ENCODE measurements around the gene GALNT1.
"Not testable (repeated sequence)": the region's sequence is repeated elsewhere in the genome, so short reads cannot be mapped to it uniquely, and the experiment has no call there.

Gene GALNT1

GRCh38 chr18:35581546-35581897, at the start of gene GALNT1:
TSS of gene GALNT1 (plus strand) at chr18:35581740. CDS start at chr18:35654663, 72,923 bp downstream.
- H3K4me3 ChIP-seq: peak within 1 kb of the TSS; percentile 92
- TF ChIP-seq FOXP2 (optimal IDR thresholded peaks at IDR 0.05; ENCODE audit: control extremely low read depth, extremely low read length, insufficient read depth) (no peak), POLR2AphosphoS5 (IDR thresholded peaks at IDR 0.05; ENCODE audit: borderline replicate concordance, low read depth, low read length) (no peak), EZH2 (IDR thresholded peaks at IDR 0.05) (no peak)
- H3K9me3 ChIP-seq (ENCODE audit: low read depth, low read length): 0 out of 2 replicates have a peak, but pooled peaks cover 4% of the 10 kb centered on the region
- DNase-seq (ENCODE audit: low read depth, low spot score): no peak
- no peaks in the 10 kb centered on the region for H3K36me3 ChIP-seq (ENCODE audit: insufficient read depth, low read length)
- peak within 1 kb of the TSS; percentile 86 for H3K9ac ChIP-seq (ENCODE audit: insufficient read length)
- no peak within 1 kb of the TSS for H3K27ac ChIP-seq

- Histone ChIP-seq H3K4me3 (no peak overlapping the region), H3K9ac (ENCODE audit: insufficient read length) (no peak overlapping the region), H3K9me3 (ENCODE audit: low read depth, low read length) (peaks cover 2% of the 10 kb centered on the region; the same call in 1 of the 2 replicates), H3K27ac (no peak overlapping the region), H3K36me3 (ENCODE audit: insufficient read depth, low read length) (no peaks in the 10 kb centered on the region)
- no peak for DNase-seq (ENCODE audit: low read depth, low spot score)
- no peak for TF ChIP-seq POLR2AphosphoS5 (IDR thresholded peaks at IDR 0.05; ENCODE audit: borderline replicate concordance, low read depth, low read length)
- TF ChIP-seq FOXP2 (optimal IDR thresholded peaks at IDR 0.05; ENCODE audit: control extremely low read depth, extremely low read length, insufficient read depth): no peak
- no peak for TF ChIP-seq EZH2 (IDR thresholded peaks at IDR 0.05)
Observed at GRCh38 chr18:35533916-35534405, 47.6 kb upstream of the GALNT1 start.

GRCh38 chr18:35535297-35535696, 46.2 kb upstream of the GALNT1 start:
- Histone ChIP-seq H3K4me3 (no peak overlapping the region), H3K9ac (ENCODE audit: insufficient read length) (no peak overlapping the region), H3K27ac (no peak overlapping the region), H3K36me3 (ENCODE audit: insufficient read depth, low read length) (no peaks in the 10 kb centered on the region), H3K9me3 (ENCODE audit: low read depth, low read length) (peaks cover 4% of the 10 kb centered on the region; the same call in 1 of the 2 replicates)
- DNase-seq (ENCODE audit: low read depth, low spot score): no peak
- no peak for TF ChIP-seq EZH2 (IDR thresholded peaks at IDR 0.05)
- TF ChIP-seq POLR2AphosphoS5 (IDR thresholded peaks at IDR 0.05; ENCODE audit: borderline replicate concordance, low read depth, low read length): no peak
- no peak for TF ChIP-seq FOXP2 (optimal IDR thresholded peaks at IDR 0.05; ENCODE audit: control extremely low read depth, extremely low read length, insufficient read depth)

GRCh38 chr18:35542356-35542755, 39.2 kb upstream of the GALNT1 start:
- TF ChIP-seq POLR2AphosphoS5 (IDR thresholded peaks at IDR 0.05; ENCODE audit: borderline replicate concordance, low read depth, low read length): no peak
- TF ChIP-seq FOXP2 (optimal IDR thresholded peaks at IDR 0.05; ENCODE audit: control extremely low read depth, extremely low read length, insufficient read depth): no peak
- TF ChIP-seq EZH2 (IDR thresholded peaks at IDR 0.05): no peak

GRCh38 chr18:35547008-35547605, 34.4 kb upstream of the GALNT1 start:
- no peaks in the 10 kb centered on the region for H3K9me3 ChIP-seq (ENCODE audit: low read depth, low read length)
- TF ChIP-seq EZH2 (IDR thresholded peaks at IDR 0.05) (no peak), FOXP2 (optimal IDR thresholded peaks at IDR 0.05; ENCODE audit: control extremely low read depth, extremely low read length, insufficient read depth) (no peak), POLR2AphosphoS5 (IDR thresholded peaks at IDR 0.05; ENCODE audit: borderline replicate concordance, low read depth, low read length) (no peak)
- H3K4me3 ChIP-seq: no peak overlapping the region
- no peak overlapping the region for H3K27ac ChIP-seq
- no peak overlapping the region for H3K9ac ChIP-seq (ENCODE audit: insufficient read length)
- H3K36me3 ChIP-seq (ENCODE audit: insufficient read depth, low read length): no peaks in the 10 kb centered on the region
- no peak for DNase-seq (ENCODE audit: low read depth, low spot score)

More at GRCh38 chr18:35542356-35542755, 39.2 kb upstream of the GALNT1 start:
- Histone ChIP-seq H3K9ac (ENCODE audit: insufficient read length) (no peak overlapping the region), H3K9me3 (ENCODE audit: low read depth, low read length) (0 out of 2 replicates have a peak, but pooled peaks cover 4% of the 10 kb centered on the region), H3K27ac (no peak overlapping the region), H3K4me3 (no peak overlapping the region), H3K36me3 (ENCODE audit: insufficient read depth, low read length) (no peaks in the 10 kb centered on the region)
- DNase-seq (ENCODE audit: low read depth, low spot score): no peak

- TF ChIP-seq POLR2AphosphoS5 (IDR thresholded peaks at IDR 0.05; ENCODE audit: borderline replicate concordance, low read depth, low read length) (no peak), FOXP2 (optimal IDR thresholded peaks at IDR 0.05; ENCODE audit: control extremely low read depth, extremely low read length, insufficient read depth) (no peak), EZH2 (IDR thresholded peaks at IDR 0.05) (no peak)
- Histone ChIP-seq H3K9me3 (ENCODE audit: low read depth, low read length) (no peaks in the 10 kb centered on the region), H3K9ac (ENCODE audit: insufficient read length) (no peak overlapping the region), H3K4me3 (no peak overlapping the region), H3K36me3 (ENCODE audit: insufficient read depth, low read length) (no peaks in the 10 kb centered on the region), H3K27ac (no peak overlapping the region)
- no peak for DNase-seq (ENCODE audit: low read depth, low spot score)
Observed at GRCh38 chr18:35549564-35549963, 32.0 kb upstream of the GALNT1 start.

- no peaks in the 10 kb centered on the region for H3K36me3 ChIP-seq (ENCODE audit: insufficient read depth, low read length)
- no peak overlapping the region for H3K27ac ChIP-seq
- H3K9ac ChIP-seq (ENCODE audit: insufficient read length): no peak overlapping the region
- no peak for DNase-seq (ENCODE audit: low read depth, low spot score)
- H3K9me3 ChIP-seq (ENCODE audit: low read depth, low read length): no peaks in the 10 kb centered on the region
- TF ChIP-seq EZH2 (IDR thresholded peaks at IDR 0.05) (no peak), POLR2AphosphoS5 (IDR thresholded peaks at IDR 0.05; ENCODE audit: borderline replicate concordance, low read depth, low read length) (no peak), FOXP2 (optimal IDR thresholded peaks at IDR 0.05; ENCODE audit: control extremely low read depth, extremely low read length, insufficient read depth) (no peak)
- no peak overlapping the region for H3K4me3 ChIP-seq
Observed at GRCh38 chr18:35553300-35553699, 28.2 kb upstream of the GALNT1 start.

- not testable (repeated sequence) for H3K4me3 ChIP-seq; H3K9me3 ChIP-seq (ENCODE audit: low read depth, low read length); DNase-seq (ENCODE audit: low read depth, low spot score); H3K9ac ChIP-seq (ENCODE audit: insufficient read length); H3K27ac ChIP-seq; H3K36me3 ChIP-seq (ENCODE audit: insufficient read depth, low read length)
Observed at GRCh38 chr18:35555538-35555937, 26.0 kb upstream of the GALNT1 start.

- Histone ChIP-seq H3K9ac (ENCODE audit: insufficient read length) (no peak overlapping the region), H3K9me3 (ENCODE audit: low read depth, low read length) (no peaks in the 10 kb centered on the region), H3K4me3 (no peak overlapping the region), H3K27ac (no peak overlapping the region), H3K36me3 (ENCODE audit: insufficient read depth, low read length) (no peaks in the 10 kb centered on the region)
- no peak for DNase-seq (ENCODE audit: low read depth, low spot score)
- TF ChIP-seq POLR2AphosphoS5 (IDR thresholded peaks at IDR 0.05; ENCODE audit: borderline replicate concordance, low read depth, low read length) (no peak), FOXP2 (optimal IDR thresholded peaks at IDR 0.05; ENCODE audit: control extremely low read depth, extremely low read length, insufficient read depth) (no peak), EZH2 (IDR thresholded peaks at IDR 0.05) (no peak)
Observed at GRCh38 chr18:35559867-35560266, 21.7 kb upstream of the GALNT1 start.
